IMR-90 (cell line): ENCODE results near the gene MANSC4. TPM values are rescaled to one million over a fixed set of nuclear protein-coding genes. Genes with fewer than 3 reads are reported as not detected.

Experiments used
- ATAC-seq: fragments of 200-7000 bp; cut with Tn5 transposase; 2 replicates; pipeline ENCODE4 v1.9.1; 2020; ENCODE audit warnings: low read depth, mild to moderate bottlenecking, moderate library complexity
- BruUV-seq: library from RNA; stranded (reverse); fragments of 400-500 nt; replicated peaks from 2 replicates; lab custom pipeline; 2021; lab: Mats Ljungman, UMichigan
- CTCF ChIA-PET: fragments of 300-600 bp; formaldehyde crosslinking; extraction: SDS; loops from one replicate; lab custom pipeline; 2021; ENCODE audit warnings: antibody characterized with exemption; lab: Yijun Ruan, JAX
- POLR2A ChIA-PET: fragments of 300-600 bp; sonication (Branson Sonifier 250); formaldehyde crosslinking; loops from one replicate; lab custom pipeline; 2022; ENCODE audit warnings: antibody characterized with exemption; ENCODE audit not compliant: unreplicated experiment; lab: Charles Lee
- DNase-seq: peaks from one replicate; pipeline ENCODE4 v3.0.0; 2013
- H2AFZ ChIP-seq: replicated peaks from 2 replicates; pipeline ENCODE3; 2013; ENCODE audit warnings: low read length, mild to moderate bottlenecking; ENCODE audit not compliant: poor library complexity
- H2AK5ac ChIP-seq: 2 replicates; pipeline ENCODE4 v1.6.1; 2013; ENCODE audit warnings: low read depth, low read length, inconsistent platforms
- H2AK9ac ChIP-seq: replicated peaks from 2 replicates; pipeline ENCODE3; 2013; ENCODE audit warnings: mild to moderate bottlenecking, low read depth, low read length, moderate library complexity; ENCODE audit not compliant: poor library complexity
- H2BK120ac ChIP-seq: 2 replicates; pipeline ENCODE4 v1.6.1; 2013; ENCODE audit warnings: low read depth, low read length, inconsistent platforms
- H2BK15ac ChIP-seq: 3 replicates; pipeline ENCODE4 v1.6.1; 2013; ENCODE audit warnings: low read depth, low read length, inconsistent platforms
- H2BK20ac ChIP-seq: 2 replicates; pipeline ENCODE4 v1.6.1; 2013; ENCODE audit warnings: low read depth, mild to moderate bottlenecking, inconsistent platforms, low read length, moderate library complexity
- H2BK5ac ChIP-seq: 2 replicates; pipeline ENCODE4 v1.6.1; 2013; ENCODE audit warnings: mild to moderate bottlenecking, low read depth, low read length, inconsistent platforms; ENCODE audit not compliant: poor library complexity, severe bottlenecking
- H3K14ac ChIP-seq: replicated peaks from 2 replicates; pipeline ENCODE4 v1.6.1; 2013; ENCODE audit warnings: low read depth, low read length, inconsistent platforms
- H3K18ac ChIP-seq: 2 replicates; pipeline ENCODE4 v1.6.1; 2013; ENCODE audit warnings: low read depth, low read length, control low read depth
- H3K23ac ChIP-seq: 2 replicates; pipeline ENCODE4 v1.6.1; 2013; ENCODE audit warnings: low read depth, low read length, inconsistent platforms
- H3K27ac ChIP-seq: 2 replicates; pipeline ENCODE4 v1.5.1; 2013; ENCODE audit warnings: mild to moderate bottlenecking, control low read depth, low read length; ENCODE audit not compliant: insufficient read depth
- H3K27me3 ChIP-seq: 2 replicates; pipeline ENCODE4 v1.6.1; 2013; ENCODE audit warnings: low read length; ENCODE audit not compliant: control insufficient read depth, insufficient read depth
- H3K36me3 ChIP-seq: 2 replicates; pipeline ENCODE4 v1.6.1; 2013; ENCODE audit warnings: low read length, mixed read lengths; ENCODE audit not compliant: control insufficient read depth, insufficient read depth
- H3K4ac ChIP-seq: 2 replicates; pipeline ENCODE4 v1.6.1; 2013; ENCODE audit warnings: low read depth, low read length, inconsistent platforms
- H3K4me1 ChIP-seq: 2 replicates; pipeline ENCODE4 v1.6.1; 2013; ENCODE audit warnings: low read length, mixed read lengths; ENCODE audit not compliant: control insufficient read depth, insufficient read depth
- H3K4me2 ChIP-seq: 2 replicates; pipeline ENCODE4 v1.6.1; 2013; ENCODE audit warnings: low read depth, mild to moderate bottlenecking, control low read depth, low read length, moderate library complexity
- H3K4me3 ChIP-seq: 2 replicates; pipeline ENCODE4 v1.5.1; 2013; ENCODE audit warnings: low read depth, mild to moderate bottlenecking, control low read depth, low read length, moderate library complexity; ENCODE audit not compliant: insufficient read depth
- H3K56ac ChIP-seq: 2 replicates; pipeline ENCODE4 v1.6.1; 2013; ENCODE audit warnings: low read length, inconsistent platforms; ENCODE audit not compliant: insufficient read depth; ENCODE audit errors: extremely low read depth
- H3K79me1 ChIP-seq, 2 experiments: 2 replicates each; pipeline ENCODE4 v1.6.1; 2013; ENCODE audit warnings: low read length in 2 of 2, inconsistent platforms in 1 of 2, low read depth in 1 of 2
- H3K9ac ChIP-seq: 2 replicates; pipeline ENCODE4 v1.6.1; 2013; ENCODE audit warnings: low read depth, low read length, control low read depth
- H3K9me1 ChIP-seq: 2 replicates; pipeline ENCODE4 v1.6.1; 2013; ENCODE audit warnings: low read length, inconsistent platforms; ENCODE audit not compliant: insufficient read depth
- H3K9me3 ChIP-seq: 2 replicates; pipeline ENCODE4 v1.6.1; 2013; ENCODE audit warnings: low read length; ENCODE audit not compliant: control insufficient read depth, insufficient read depth
- H4K20me1 ChIP-seq: 2 replicates; pipeline ENCODE4 v1.6.1; 2013; ENCODE audit warnings: low read length, inconsistent platforms; ENCODE audit not compliant: insufficient read depth
- H4K5ac ChIP-seq: 2 replicates; pipeline ENCODE4 v1.6.1; 2013; ENCODE audit warnings: mild to moderate bottlenecking, low read depth, low read length, control low read depth
- H4K8ac ChIP-seq, 2 experiments: 2 replicates each; pipeline ENCODE4 v1.6.1; 2013; ENCODE audit warnings: low read depth in 2 of 2, low read length in 2 of 2, control low read depth in 1 of 2, inconsistent platforms in 1 of 2
- H4K91ac ChIP-seq: 2 replicates; pipeline ENCODE4 v1.6.1; 2013; ENCODE audit warnings: low read depth, low read length, inconsistent platforms; ENCODE audit not compliant: insufficient read depth
- CEBPB ChIP-seq: IDR thresholded peaks from 2 replicates; pipeline ENCODE4 v1.6.1; 2012; ENCODE audit warnings: low read depth, low read length, improper control_type of control experiment
- POLR2A ChIP-seq: IDR thresholded peaks from 2 replicates; pipeline ENCODE4 v1.6.1; 2012; ENCODE audit warnings: mild to moderate bottlenecking, low read depth, low read length
- RAD21 ChIP-seq: IDR thresholded peaks from 2 replicates; pipeline ENCODE4 v1.6.1; 2012; ENCODE audit warnings: low read length, improper control_type of control experiment
- RCOR1 ChIP-seq: IDR thresholded peaks from 2 replicates; pipeline ENCODE4 v1.6.1; 2012; ENCODE audit warnings: mild to moderate bottlenecking, low read length, improper control_type of control experiment; ENCODE audit not compliant: insufficient replicate concordance
- RFX5 ChIP-seq: IDR thresholded peaks from 2 replicates; pipeline ENCODE4 v1.8.0; 2012; ENCODE audit warnings: low read depth, mild to moderate bottlenecking, low read length, moderate library complexity
- WGBS, 2 experiments: methylation state at CpG; one replicate each; pipeline versions ENCODE4 v1.1.5 to v1.1.7; 2013; ENCODE audit warnings: missing lambda C conversion rate in 2 of 2; ENCODE audit not compliant: insufficient read length in 1 of 2; ENCODE audit errors: extremely low coverage in 2 of 2; 5-methylcytosine and 5-hydroxymethylcytosine counted together
- dilution Hi-C: fragments of 300-500 bp; cut with HindIII; formaldehyde crosslinking; loops from one replicate; pipeline ENCODE4 v1.14.3; 2018; ENCODE audit warnings: low sequenced_read_pairs; ENCODE audit not compliant: unreplicated experiment
- in situ Hi-C: fragments of 300-500 bp; cut with MboI; formaldehyde crosslinking; loops from 3 replicates; pipeline ENCODE4 v1.14.3; 2019; ENCODE audit warnings: low sequenced_read_pairs, inconsistent platforms, mixed read lengths
- intact Hi-C: fragments of 100-400 bp; cut with micrococcal nuclease; formaldehyde crosslinking; loops from 2 replicates; pipeline ENCODE4 v1.10.0; 2022
- polyA plus RNA-seq, 3 experiments: library from polyadenylated mRNA; depleted of rRNA; stranded (reverse); fragments of >200 nt; gene quantifications; 2 replicates each; pipeline ENCODE4 v1.2.3, GENCODE V29; 2012; ENCODE audit warnings: low replicate concordance in 1 of 3
- total RNA-seq: library from RNA; depleted of rRNA; stranded (reverse); fragments of >200 nt; gene quantifications from 2 replicates; pipeline ENCODE4 v1.2.3, GENCODE V29; 2012
- TF ChIP-seq, protein P1 (sequence below): fragments of 150-350 bp; IDR thresholded peaks from 2 replicates; pipeline ENCODE4 v1.6.1; 2016; ENCODE audit warnings: low read depth, mild to moderate bottlenecking, low read length, moderate library complexity, borderline replicate concordance

MANSC4 gene
- total and polyA plus RNA-seq, 2 of the 4 experiments (the other 2 are of a cell fraction), result not detected

DNA sequence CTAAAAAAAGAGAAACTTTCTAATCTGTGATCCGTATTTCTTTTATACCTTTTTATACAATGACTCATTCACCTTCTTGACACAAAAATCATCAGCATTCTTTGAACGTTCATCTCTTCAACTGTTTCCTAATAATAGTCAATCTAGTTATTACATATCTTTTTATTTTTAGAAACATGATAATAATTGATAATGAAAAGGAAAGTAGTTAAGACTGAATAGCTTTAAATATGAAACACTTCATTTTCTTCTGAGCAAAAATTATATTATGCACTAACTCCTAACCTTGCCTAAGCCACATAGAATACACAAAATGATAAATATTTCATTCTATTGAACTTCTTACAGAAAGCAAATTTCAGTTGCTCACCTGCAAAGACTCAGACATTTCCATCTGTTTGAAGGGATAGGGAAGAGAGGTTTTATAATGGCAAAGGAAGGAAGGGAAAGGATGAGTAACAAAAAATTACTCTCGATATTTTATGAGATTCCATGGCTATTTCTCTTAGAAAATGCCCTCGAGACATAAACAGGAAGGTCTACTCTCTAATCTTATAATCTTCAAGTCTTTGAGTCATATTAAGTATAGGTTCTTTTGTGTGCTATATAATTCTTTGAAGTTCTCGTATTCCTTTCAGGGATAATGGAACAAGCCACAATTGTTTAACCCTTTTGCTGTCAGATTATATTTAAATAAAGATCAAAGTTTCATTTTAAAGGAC, 7.5 kb downstream of the MANSC4 start:
- Histone ChIP-seq H3K18ac (no peak overlapping the region; the same call in 1 of the 2 replicates), H3K9ac (no peak overlapping the region), H3K4me1 (peaks cover 7% of the 10 kb centered on the region), H2BK20ac (no peak overlapping the region), H3K9me3 (no peaks in the 10 kb centered on the region), H2AK9ac (no peak overlapping the region), H3K79me1 (no peaks in the 10 kb centered on the region), H2AK5ac (no peak overlapping the region), H3K4me2 (peak overlapping the region; percentile 10; the same call in 1 of the 2 replicates), H2BK15ac (no peak overlapping the region), H3K9me1 (no peaks in the 10 kb centered on the region), H4K5ac (no peak overlapping the region), H3K36me3 (no peaks in the 10 kb centered on the region), H3K4ac (no peak overlapping the region), H2BK120ac (0 out of 2 replicates have a peak overlapping the region, but pooled peaks have one; percentile 11), H2AFZ (no peak overlapping the region), H4K8ac (no peak overlapping the region), H3K14ac (no peak overlapping the region), H3K23ac (no peak overlapping the region), H3K27me3 (no peaks in the 10 kb centered on the region), H4K20me1 (no peaks in the 10 kb centered on the region), H2BK5ac (no peak overlapping the region), H3K56ac (no peak overlapping the region), H3K27ac (no peak overlapping the region), H3K4me3 (no peak overlapping the region), H4K91ac (no peak overlapping the region)
- WGBS, 2 experiments, result no CpG with 5 or more reads among the region's 5 CpGs
- ATAC-seq (peak; percentile 29), DNase-seq (peak; percentile 35)
- in situ Hi-C loops, result no loop called here
- TF ChIP-seq RFX5, result no peak
- TF ChIP-seq, protein P1, sequence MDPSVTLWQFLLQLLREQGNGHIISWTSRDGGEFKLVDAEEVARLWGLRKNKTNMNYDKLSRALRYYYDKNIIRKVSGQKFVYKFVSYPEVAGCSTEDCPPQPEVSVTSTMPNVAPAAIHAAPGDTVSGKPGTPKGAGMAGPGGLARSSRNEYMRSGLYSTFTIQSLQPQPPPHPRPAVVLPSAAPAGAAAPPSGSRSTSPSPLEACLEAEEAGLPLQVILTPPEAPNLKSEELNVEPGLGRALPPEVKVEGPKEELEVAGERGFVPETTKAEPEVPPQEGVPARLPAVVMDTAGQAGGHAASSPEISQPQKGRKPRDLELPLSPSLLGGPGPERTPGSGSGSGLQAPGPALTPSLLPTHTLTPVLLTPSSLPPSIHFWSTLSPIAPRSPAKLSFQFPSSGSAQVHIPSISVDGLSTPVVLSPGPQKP, result no peak
- no peak for TF ChIP-seq RAD21
- TF ChIP-seq RCOR1, result no peak
- TF ChIP-seq CEBPB, result no peak
- no peak for TF ChIP-seq POLR2A
- intact Hi-C loops, result no loop called here
- ChIA-PET CTCF (no interaction called here), POLR2A (no interaction called here)
- no TSS peak for BruUV-seq
- dilution Hi-C loops, result no loop called here
